Camera-type eye (tissue), 1 donor: Measurements from ENCODE around the gene ADAMTSL4. TPM values are rescaled to one million over a fixed set of nuclear protein-coding genes. Genes with fewer than 3 reads are reported as not detected.

Experiments used
- total RNA-seq: library from RNA; depleted of rRNA; stranded (reverse); fragments of >200 nt; gene quantifications from one replicate; pipeline ENCODE4 v1.2.3, GENCODE V29; 2014

The ADAMTSL4 gene
- 53.7 TPM for total RNA-seq

GRCh38 chr1:150548632-150549495 lies at the start of gene ADAMTSL4:
TSS of gene ADAMTSL4 (plus strand) at chr1:150549408. CDS start at chr1:150552289, 2,881 bp downstream.

GRCh38 chr1:150507912-150508864 lies 41.0 kb upstream of the ADAMTSL4 start, which contains the start of gene ECM1:
TSS of gene ECM1 (plus strand) at chr1:150508109. CDS start at chr1:150508210, 101 bp downstream.

GRCh38 chr1:150515328-150516049 lies 33.7 kb upstream of the ADAMTSL4 start, which contains the start of gene FALEC:
TSS of gene FALEC (plus strand) at chr1:150515752.

GRCh38 chr1:150579110-150579944 lies 30.1 kb downstream of the ADAMTSL4 start, which contains the start of gene MCL1:
TSS of gene MCL1 (minus strand) at chr1:150579610. CDS start at chr1:150579530, 80 bp downstream.

Other genes with a start within 250 kb of the ADAMTSL4 start
- gene PRPF3, start 227.9 kb upstream of the ADAMTSL4 start, total RNA-seq, result 95.1 TPM
- 30.1 TPM for gene RPRD2, start 185.3 kb upstream of the ADAMTSL4 start, total RNA-seq
- gene TARS2, start 62.0 kb upstream of the ADAMTSL4 start, total RNA-seq, result 24.4 TPM
- 2.1 TPM for gene ECM1, start 41.3 kb upstream of the ADAMTSL4 start, total RNA-seq
- gene FALEC, start 33.7 kb upstream of the ADAMTSL4 start, total RNA-seq, result not detected
- 189 TPM for gene MCL1, start 30.2 kb downstream of the ADAMTSL4 start, total RNA-seq
- 112 TPM for gene ENSA, start 80.2 kb downstream of the ADAMTSL4 start, total RNA-seq
- 19.2 TPM for gene GOLPH3L, start 147.7 kb downstream of the ADAMTSL4 start, total RNA-seq
- 1.2 TPM for gene HORMAD1, start 171.5 kb downstream of the ADAMTSL4 start, total RNA-seq
- 15.2 TPM for gene CTSS, start 216.4 kb downstream of the ADAMTSL4 start, total RNA-seq